T-helper 2 cell (primary cell): ENCODE results near the gene CD34.
A peak's percentile ranks its signal among the peaks of the same experiment; 100 is the strongest.
"Not testable (repeated sequence)": the region's sequence is repeated elsewhere in the genome, so short reads cannot be mapped to it uniquely, and the experiment has no call there.

Source experiments
- DNase-seq, 5 experiments: peaks; one replicate each; pipeline versions ENCODE4 v3.0.0 to v3.0.0-alpha.2; 2012 to 2022
- total RNA-seq, 2 donors: gene quantifications; one replicate each; lab custom pipeline; 2026; lab: John Stamatoyannopoulos, UW

CD34 gene
- 0 to 0.34 reads per million in 2 donors for total RNA-seq

- peak in 1 of 5 experiments; percentile 27 for DNase-seq
Observed at GRCh38 chr1:207910591-207911354, at the start of gene CD34. TSS of gene CD34 (minus strand) at chr1:207911125. CDS start at chr1:207911080, 45 bp downstream.

- no peak for DNase-seq
Observed at GRCh38 chr1:207960346-207960745, 49.4 kb upstream of the CD34 start.

- no peak for DNase-seq
Observed at GRCh38 chr1:207959910-207960309, 49.0 kb upstream of the CD34 start.

- peak in 1 of 5 experiments; percentile 31 for DNase-seq
Observed at GRCh38 chr1:207959141-207959825, 48.4 kb upstream of the CD34 start.

DNA sequence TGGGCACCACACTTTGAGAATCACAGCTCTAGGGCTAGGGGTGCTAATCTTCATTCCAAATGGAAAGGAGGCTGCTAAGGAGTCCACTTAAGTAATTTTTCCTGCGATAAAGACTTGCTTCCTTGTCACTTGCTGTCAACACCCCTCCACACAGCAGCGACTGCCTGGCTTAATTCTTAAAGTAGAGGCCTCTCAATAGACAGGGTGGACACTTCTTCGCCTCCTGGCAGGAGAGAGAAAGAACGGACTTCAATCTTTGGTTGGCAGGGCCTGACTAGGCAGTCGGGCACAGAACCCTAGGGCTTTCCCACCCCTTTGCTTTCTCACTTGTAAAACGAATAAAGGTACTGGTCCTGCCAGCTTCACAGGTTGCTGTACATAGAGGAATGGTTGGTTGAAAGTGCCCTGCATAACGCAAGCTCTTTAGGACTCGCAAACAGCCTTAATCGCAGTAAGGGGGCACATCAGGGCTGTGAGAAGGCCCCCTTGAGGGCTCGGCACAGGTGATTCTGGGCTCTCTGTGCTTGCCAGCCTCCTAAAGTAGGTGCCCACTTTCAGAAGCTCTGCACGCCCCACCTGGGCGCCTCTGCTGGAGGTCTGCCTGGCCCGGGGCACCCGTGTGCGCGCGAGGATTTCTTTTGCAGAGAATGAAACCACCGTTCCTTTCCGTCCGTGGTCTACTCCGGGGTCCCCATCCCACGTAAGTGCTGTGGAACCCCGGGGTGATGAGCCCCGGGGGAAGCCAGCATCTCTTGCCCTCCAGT is 47.6 kb upstream of the CD34 start:
- no peak for DNase-seq

DNA sequence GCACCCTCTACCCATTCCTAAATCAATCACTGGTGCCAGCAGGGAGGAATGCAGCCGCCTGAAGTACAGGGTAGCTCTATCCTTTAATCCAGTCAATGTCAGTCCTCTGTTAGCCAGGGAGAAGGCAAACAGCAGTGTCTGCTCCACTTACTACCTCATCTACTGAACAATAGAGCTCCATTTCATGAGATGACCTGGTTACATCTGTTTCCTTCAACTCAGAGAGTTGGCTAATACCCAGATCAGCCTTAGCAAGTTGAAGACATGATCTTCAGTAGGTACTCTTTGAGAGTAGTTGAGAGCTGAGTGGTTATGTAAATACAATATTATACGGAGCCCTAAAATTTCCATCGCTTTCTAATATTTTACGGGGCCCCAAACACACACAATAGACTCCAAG is 46.1 kb upstream of the CD34 start:
- no peak for DNase-seq

GRCh38 chr1:207954104-207954503 is 43.2 kb upstream of the CD34 start:
- no peak for DNase-seq

- DNase-seq, result no peak
Observed at GRCh38 chr1:207952617-207953542, 42.0 kb upstream of the CD34 start.

DNA sequence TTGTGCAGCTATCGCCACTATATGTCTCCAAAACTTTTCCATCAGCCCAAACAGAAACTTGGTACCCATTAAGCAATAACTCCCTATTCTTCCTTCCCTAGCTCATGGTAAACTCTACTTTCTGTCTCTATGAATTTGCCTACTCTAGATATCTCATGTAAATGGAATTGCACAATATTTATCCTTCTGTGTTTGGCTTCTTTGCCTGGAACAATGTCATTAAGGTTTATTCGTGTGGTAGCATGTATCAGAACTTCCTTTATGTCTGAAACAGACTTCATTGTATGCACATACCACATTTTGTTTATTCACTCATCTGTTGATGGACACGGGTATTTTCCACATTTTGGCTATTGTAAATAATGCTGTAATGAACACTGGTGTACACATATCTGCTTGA is 40.7 kb upstream of the CD34 start:
- no peak for DNase-seq

- DNase-seq, result no peak
Observed at GRCh38 chr1:207950750-207951149, 39.8 kb upstream of the CD34 start.

DNA sequence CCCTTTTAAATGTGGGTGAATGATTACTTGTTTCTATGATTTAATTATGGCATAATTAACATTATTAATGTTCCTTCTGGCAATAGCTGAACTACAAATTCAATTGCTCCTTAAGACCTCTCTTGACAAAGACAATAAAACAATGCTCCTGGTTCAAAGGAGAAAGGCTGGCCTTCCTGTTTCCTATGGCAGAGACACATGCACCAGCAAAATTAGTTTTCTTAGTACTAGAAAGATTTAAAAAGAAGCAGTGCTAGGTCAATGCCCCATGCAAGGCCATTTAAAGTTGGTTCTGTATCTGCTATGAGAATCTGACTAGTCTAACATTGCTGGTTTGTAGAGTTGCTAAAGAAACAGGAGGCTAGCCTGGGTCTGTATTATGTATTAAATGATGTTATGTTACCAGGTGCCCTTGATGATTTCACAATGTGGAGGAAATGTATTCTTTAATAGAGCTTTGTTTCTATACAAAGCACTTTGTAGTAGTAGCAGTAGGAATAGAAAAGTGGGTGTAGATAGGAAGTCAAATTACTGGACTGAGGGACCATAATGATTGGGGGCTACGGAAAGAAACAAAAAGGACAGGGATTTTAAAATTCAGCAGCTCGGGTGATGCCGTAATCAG is 38.8 kb upstream of the CD34 start:
- no peak for DNase-seq

DNA sequence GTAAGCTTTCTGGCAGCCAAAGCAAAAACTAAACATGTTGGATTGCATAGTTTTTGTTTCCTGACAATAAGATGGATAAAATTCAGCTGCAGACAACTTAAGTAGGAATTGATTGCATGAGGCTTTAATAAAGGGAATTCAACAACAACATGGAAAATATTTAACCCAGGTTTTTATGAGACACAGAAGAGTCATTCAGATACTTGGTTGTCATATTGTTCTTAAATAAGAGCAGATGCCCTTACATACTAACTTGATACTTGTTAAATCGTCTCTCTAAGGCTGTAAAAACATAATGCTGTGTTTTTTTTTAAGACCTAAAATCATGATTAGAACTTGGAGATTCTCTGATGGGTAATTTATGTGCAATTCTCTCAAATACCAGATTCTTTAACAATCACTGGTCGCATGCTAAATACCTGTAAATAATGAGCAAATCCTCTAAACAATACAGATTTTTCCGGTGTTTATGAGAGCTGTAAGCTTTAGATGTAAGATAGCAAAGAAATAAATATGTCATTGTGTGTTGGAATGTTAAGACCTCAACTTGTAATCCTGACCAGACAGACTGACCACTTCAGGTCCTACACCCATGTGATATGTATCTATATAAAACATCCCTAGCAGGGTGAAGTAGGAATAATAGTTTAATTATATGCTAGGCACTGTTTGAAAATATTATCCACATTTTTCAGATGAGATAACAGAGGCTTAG is 37.8 kb upstream of the CD34 start:
- no peak for DNase-seq

DNA sequence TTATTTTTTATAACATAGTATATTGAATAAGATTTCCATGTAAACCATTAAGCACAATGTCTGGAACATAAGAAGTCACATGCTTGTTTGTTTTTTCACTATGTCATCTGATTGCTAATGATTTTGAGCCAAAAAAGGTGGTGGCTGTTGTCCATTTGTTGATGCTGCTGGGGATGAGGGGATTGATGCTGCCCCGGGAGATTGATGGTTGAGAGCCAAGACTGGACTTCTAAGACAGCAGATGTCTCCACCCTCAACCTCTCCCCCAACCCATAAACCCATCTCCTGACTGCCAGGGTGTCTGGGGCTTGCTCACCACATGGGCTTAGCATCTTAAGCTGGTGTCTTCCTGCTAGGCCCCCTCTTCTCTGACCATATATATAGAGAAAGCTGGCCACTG is 35.8 kb upstream of the CD34 start:
- DNase-seq, result no peak

DNA sequence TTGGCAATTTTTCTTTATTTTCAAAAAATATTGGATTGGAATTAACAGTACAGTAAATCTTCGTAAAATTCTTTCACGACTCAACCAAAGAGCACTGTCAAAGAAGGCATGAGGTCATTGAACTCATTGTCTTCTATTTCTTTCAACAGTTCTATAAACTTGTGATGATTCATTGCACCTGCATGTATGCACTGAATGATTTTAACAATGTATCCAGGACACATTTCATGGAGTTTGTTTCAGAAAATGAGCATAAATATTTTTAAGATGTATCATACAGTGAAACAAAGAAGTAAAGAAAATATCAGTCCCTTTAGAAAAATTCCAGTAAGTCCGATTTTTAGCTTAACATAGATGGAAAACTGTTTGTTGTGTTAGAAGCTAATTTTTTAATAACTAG is 33.6 kb upstream of the CD34 start:
- no peak for DNase-seq

DNA sequence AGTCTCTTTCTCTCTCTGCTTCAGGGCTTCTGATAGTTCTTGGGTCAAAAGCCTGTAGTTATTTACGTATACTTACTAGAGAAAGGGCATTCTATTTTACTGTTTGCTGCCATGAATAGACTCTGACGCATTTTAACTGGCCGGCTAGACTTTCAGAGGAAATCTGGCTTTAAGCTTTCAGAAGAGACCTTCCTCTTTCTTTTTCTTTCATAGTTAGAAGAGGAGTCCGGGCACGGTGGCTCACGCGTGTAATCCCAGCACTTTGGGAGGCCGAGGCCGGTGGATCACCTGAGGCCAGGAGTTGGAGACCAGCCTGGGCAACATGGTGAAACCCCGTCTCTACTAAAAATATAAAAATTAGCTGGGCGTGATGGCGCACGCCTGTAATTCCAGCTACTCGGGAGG is 31.4 kb upstream of the CD34 start:
- DNase-seq, result not testable (repeated sequence)

DNA sequence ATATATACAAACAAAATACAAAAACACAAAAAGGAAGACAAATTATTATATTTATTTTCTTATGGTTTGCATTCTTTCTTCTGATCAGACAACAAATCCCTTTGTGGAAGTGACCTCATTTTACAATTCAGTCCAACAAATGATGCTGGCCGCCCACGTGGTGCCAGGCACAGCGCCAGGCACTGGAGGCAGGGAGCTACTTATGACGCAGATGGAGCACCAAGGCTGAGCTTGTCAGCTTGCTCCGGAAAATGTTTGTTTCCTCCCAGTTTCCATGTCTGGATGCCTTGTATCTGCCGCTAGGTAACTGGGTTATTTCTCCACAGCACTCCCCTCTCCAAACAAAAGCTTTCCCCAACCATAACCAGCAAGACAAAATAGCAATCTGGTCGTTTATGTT is 30.7 kb upstream of the CD34 start:
- DNase-seq, result no peak

DNA sequence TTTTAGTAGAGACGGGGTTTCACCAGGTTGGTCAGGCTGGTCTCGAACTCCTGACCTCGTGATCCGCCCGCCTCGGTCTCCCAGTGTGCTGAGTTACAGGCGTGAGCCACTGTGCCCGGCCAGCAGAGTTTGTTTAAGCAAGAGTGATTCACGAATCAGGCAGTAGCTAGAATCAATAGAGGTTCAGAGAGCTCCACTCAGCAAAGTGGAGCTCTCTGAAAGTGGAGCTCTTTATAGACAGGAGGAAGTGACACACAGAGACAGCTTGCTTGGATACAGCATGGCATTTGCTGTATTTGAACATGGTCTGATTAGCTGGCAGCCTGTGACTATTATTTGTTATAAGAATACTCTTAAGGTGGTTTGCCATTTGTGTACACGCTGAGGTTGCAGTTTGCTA is 27.1 kb upstream of the CD34 start:
- no peak for DNase-seq

- no peak for DNase-seq
Observed at GRCh38 chr1:207937204-207937603, 26.3 kb upstream of the CD34 start.

GRCh38 chr1:207935166-207935583 is 24.2 kb upstream of the CD34 start:
- DNase-seq, result no peak

GRCh38 chr1:207933205-207933800 is 22.4 kb upstream of the CD34 start:
- DNase-seq, result no peak

- DNase-seq, result no peak
Observed at GRCh38 chr1:207926984-207927383, 16.1 kb upstream of the CD34 start.
